ENCODE data around the gene PABPC1L.

Gene PABPC1L

DNA sequence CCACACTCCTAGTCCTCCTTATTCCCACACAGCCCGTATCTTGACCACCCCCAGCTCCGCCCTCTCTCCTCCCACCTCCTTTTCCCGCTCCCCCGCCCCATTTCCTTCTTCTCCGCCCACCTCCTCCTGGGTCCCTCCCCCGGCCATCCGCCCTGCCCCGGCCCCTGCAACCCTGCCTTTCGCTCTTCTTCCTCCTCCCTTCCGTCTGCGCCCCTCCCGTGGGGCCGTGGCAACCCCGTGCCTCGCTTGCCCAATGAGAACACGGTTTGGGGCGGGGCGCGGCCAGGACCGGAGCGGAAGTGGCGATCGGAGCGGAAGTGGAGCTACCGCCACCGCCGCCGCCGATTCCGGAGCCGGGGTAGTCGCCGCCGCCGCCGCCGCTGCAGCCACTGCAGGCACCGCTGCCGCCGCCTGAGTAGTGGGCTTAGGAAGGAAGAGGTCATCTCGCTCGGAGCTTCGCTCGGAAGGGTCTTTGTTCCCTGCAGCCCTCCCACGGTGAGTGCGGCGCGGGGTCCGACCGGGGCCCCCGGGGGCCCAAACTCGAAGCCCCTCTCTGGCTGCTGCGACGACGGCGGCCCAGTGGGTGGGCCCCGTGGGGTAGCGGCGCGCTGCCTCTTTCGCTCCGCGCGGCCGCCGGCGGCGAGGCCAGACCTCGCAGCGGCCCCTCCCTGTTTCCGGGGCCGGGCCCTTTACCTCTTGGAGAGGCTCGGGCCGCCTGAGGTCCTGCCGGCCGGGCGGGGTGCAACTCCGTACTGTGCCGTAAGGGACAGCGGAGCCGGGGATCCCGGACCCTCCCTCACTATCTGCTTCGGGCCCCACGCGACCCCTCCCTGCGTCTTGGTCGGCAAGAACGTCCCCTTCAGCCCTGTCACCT, 24.2 kb upstream of the PABPC1L start, which contains the start of gene YWHAB:
YWHAB (plus strand) TSS at position 314 of the 874 bp plus-strand sequence. CDS start 15,829 bp downstream, outside the sequence.
- Histone ChIP-seq H3K4me3 (ENCODE audit: low read depth, low read length) (peak within 1 kb of the TSS; percentile 99), H3K4me1 (ENCODE audit: control insufficient read depth, insufficient read depth, low read length) (peaks cover 30% of the 10 kb centered on the region), H3K36me3 (ENCODE audit: control insufficient read depth, insufficient read depth, low read length) (peaks cover 20% of the 10 kb centered on the region), H3K27me3 (ENCODE audit: control insufficient read depth, insufficient read depth, low read length) (no peaks in the 10 kb centered on the region), H3K9me3 (ENCODE audit: control insufficient read depth, insufficient read depth, low read length) (no peaks in the 10 kb centered on the region), H3K9ac (ENCODE audit: low read depth, low read length) (peak within 1 kb of the TSS; percentile 94), H3K27ac (ENCODE audit: low read depth, low read length) (peak within 1 kb of the TSS; percentile 96)

DNA sequence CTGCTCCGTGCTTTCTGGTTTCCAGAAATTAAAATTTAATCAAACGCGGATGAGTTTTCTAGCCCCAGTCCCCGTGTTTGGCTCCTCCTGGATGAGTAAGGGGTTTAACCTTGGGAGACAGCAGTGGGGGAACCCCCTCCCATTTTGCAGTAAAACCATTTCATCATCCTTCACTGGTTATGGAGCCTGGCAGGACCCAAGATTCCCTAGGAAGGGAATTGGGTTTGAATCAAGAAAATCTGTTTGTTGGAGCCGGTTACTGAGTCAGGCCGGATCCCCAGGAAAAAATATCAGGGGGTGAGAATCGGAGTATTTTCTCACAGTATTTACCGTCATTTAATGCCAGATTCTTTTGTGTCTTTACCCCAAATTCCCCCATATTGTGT, 23.6 kb upstream of the PABPC1L start:
- Histone ChIP-seq H3K4me1 (ENCODE audit: control insufficient read depth, insufficient read depth, low read length) (peaks cover 30% of the 10 kb centered on the region), H3K9ac (ENCODE audit: low read depth, low read length) (peak overlapping the region; percentile 94), H3K27me3 (ENCODE audit: control insufficient read depth, insufficient read depth, low read length) (no peaks in the 10 kb centered on the region), H3K36me3 (ENCODE audit: control insufficient read depth, insufficient read depth, low read length) (peaks cover 20% of the 10 kb centered on the region), H3K4me3 (ENCODE audit: low read depth, low read length) (peak overlapping the region; percentile 99), H3K27ac (ENCODE audit: low read depth, low read length) (peak overlapping the region; percentile 96), H3K9me3 (ENCODE audit: control insufficient read depth, insufficient read depth, low read length) (no peaks in the 10 kb centered on the region)

DNA sequence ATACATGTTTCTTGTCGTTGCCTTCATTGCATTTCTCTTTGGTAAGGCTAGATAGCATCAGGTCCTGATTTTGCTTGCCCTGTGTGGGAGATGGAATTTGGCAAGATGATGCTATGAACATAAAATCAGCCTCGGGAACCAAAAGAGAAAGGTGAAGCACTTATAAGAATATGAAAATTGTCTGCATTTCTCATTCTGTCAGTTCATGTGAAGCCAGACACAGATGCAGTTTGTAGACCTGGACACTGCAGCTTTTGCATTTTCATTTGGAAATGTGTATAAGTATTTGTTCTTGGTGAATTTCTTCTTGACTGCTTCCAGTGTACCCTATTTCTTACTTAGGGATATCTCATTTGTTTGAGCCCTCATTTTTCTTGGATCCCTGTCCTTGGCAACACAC, 23.0 kb upstream of the PABPC1L start:
- H3K4me3 ChIP-seq (ENCODE audit: low read depth, low read length): peak overlapping the region; percentile 99
- H3K9me3 ChIP-seq (ENCODE audit: control insufficient read depth, insufficient read depth, low read length): no peaks in the 10 kb centered on the region
- H3K27me3 ChIP-seq (ENCODE audit: control insufficient read depth, insufficient read depth, low read length): no peaks in the 10 kb centered on the region
- H3K36me3 ChIP-seq (ENCODE audit: control insufficient read depth, insufficient read depth, low read length): peaks cover 20% of the 10 kb centered on the region
- H3K9ac ChIP-seq (ENCODE audit: low read depth, low read length): peak overlapping the region; percentile 94
- no peak overlapping the region for H3K27ac ChIP-seq (ENCODE audit: low read depth, low read length)
- H3K4me1 ChIP-seq (ENCODE audit: control insufficient read depth, insufficient read depth, low read length): peaks cover 30% of the 10 kb centered on the region

DNA sequence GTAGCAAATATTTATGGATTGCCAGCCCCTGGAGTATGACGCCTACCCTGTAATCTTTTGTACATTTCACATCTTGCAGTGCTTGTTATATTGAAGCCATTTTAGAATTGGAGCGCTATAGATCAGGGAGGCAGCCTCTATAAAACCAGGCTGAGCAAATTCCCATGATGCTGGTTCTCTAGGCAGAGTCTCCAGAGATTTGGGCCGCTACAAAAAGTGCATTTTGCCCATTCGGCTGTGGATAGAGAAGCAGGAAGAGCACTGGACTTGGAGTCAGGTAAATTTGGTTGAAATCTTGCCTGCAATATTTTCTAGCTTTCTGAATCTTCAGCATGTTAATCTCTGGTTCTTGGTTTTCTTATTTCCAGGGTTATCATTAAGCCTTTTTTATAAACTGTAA, 22.4 kb upstream of the PABPC1L start:
- H3K27me3 ChIP-seq (ENCODE audit: control insufficient read depth, insufficient read depth, low read length): no peaks in the 10 kb centered on the region
- peak overlapping the region; percentile 99 for H3K4me3 ChIP-seq (ENCODE audit: low read depth, low read length)
- H3K9me3 ChIP-seq (ENCODE audit: control insufficient read depth, insufficient read depth, low read length): no peaks in the 10 kb centered on the region
- H3K9ac ChIP-seq (ENCODE audit: low read depth, low read length): no peak overlapping the region
- no peak overlapping the region for H3K27ac ChIP-seq (ENCODE audit: low read depth, low read length)
- H3K36me3 ChIP-seq (ENCODE audit: control insufficient read depth, insufficient read depth, low read length): peaks cover 20% of the 10 kb centered on the region
- peaks cover 30% of the 10 kb centered on the region for H3K4me1 ChIP-seq (ENCODE audit: control insufficient read depth, insufficient read depth, low read length)

DNA sequence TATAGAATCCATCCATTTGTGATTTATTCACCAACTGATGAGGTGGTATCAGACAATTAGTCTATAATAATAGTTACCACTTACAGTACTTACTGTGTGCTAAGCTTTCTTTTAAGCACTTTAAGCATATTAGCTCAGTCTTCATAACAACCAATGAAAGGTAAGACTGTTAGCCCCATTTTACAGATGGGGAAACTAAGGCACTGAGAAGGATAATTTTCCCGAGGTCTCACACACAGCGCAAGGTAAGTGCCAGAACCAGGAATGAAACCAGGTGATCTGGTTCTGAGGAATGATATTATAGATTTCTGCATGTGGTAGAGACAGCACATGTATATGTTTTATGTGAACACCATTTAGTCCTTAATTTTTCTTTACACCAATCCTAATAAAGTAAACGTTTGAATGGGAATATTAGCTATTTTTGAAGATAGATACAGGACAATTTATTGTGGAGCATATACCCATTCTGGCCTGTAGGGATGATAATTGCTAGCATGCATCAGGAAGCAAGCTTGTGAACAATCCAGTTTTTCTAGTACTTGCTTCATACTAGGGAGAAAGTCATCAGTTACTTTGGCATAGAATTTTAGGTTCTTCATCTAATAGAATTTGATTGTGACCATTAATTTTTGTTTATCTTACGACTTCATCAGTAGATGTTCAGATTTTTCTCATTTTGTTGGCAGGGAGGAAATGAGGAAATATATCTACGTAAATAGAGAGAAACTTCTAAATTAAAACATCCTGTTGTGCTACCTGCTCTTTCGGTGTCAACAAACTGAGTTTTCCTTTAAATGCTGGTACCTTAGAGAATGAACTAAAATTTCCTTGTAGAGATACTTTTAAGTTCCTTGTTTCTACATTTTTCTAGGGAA, 21.4 kb upstream of the PABPC1L start:
- Histone ChIP-seq H3K27me3 (ENCODE audit: control insufficient read depth, insufficient read depth, low read length) (no peaks in the 10 kb centered on the region), H3K4me3 (ENCODE audit: low read depth, low read length) (0 out of 2 replicates have a peak overlapping the region, but pooled peaks have one; percentile 11), H3K36me3 (ENCODE audit: control insufficient read depth, insufficient read depth, low read length) (peaks cover 20% of the 10 kb centered on the region), H3K9ac (ENCODE audit: low read depth, low read length) (no peak overlapping the region), H3K4me1 (ENCODE audit: control insufficient read depth, insufficient read depth, low read length) (peaks cover 30% of the 10 kb centered on the region), H3K9me3 (ENCODE audit: control insufficient read depth, insufficient read depth, low read length) (no peaks in the 10 kb centered on the region), H3K27ac (ENCODE audit: low read depth, low read length) (no peak overlapping the region)

DNA sequence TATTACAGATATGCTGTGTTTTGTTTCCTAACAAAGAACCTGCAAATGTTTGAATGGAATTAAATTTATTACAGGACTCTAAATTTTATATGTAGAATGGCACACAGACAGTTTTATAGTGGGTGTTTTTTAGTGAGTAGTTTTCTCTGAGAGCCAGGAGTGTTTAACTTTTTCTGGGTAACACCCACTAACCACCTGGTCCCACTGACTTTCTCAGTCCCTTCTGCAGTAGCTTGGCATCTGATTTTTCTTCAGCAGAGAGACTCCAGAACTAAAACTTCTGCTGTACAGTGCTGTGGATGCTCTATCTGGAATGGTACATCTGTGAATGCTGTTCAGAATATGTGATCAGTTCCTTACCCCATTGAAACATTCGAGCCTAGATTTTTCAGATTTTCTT, 18.0 kb upstream of the PABPC1L start:
- Histone ChIP-seq H3K36me3 (ENCODE audit: control insufficient read depth, insufficient read depth, low read length) (peaks cover 23% of the 10 kb centered on the region), H3K9me3 (ENCODE audit: control insufficient read depth, insufficient read depth, low read length) (no peaks in the 10 kb centered on the region), H3K9ac (ENCODE audit: low read depth, low read length) (no peak overlapping the region), H3K27ac (ENCODE audit: low read depth, low read length) (no peak overlapping the region), H3K4me3 (ENCODE audit: low read depth, low read length) (no peak overlapping the region), H3K4me1 (ENCODE audit: control insufficient read depth, insufficient read depth, low read length) (peaks cover 20% of the 10 kb centered on the region), H3K27me3 (ENCODE audit: control insufficient read depth, insufficient read depth, low read length) (no peaks in the 10 kb centered on the region)

DNA sequence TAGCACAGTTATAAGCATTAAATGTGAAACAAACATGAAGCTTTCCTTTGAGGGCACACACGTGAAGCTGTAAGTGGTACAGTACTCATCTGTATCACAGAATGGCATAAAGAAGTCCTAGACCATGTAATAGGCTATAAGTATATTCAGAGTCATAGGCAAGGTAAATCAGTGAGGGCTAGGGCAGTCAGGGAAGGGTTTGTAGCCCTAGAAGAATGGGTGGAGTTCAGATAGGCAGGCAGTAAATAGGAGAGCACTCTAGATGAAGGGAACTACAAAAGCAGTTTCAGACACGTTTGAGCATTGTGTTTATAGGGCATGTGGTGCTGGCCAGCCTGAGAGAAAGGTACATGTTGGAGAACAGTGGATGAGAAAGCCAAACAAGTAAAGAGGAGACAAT, 14.9 kb upstream of the PABPC1L start:
- Histone ChIP-seq H3K4me3 (ENCODE audit: low read depth, low read length) (no peak overlapping the region), H3K9ac (ENCODE audit: low read depth, low read length) (no peak overlapping the region), H3K27ac (ENCODE audit: low read depth, low read length) (no peak overlapping the region), H3K27me3 (ENCODE audit: control insufficient read depth, insufficient read depth, low read length) (no peaks in the 10 kb centered on the region), H3K36me3 (ENCODE audit: control insufficient read depth, insufficient read depth, low read length) (peaks cover 7% of the 10 kb centered on the region), H3K9me3 (ENCODE audit: control insufficient read depth, insufficient read depth, low read length) (no peaks in the 10 kb centered on the region), H3K4me1 (ENCODE audit: control insufficient read depth, insufficient read depth, low read length) (no peaks in the 10 kb centered on the region; the same call in 1 of the 2 replicates)

DNA sequence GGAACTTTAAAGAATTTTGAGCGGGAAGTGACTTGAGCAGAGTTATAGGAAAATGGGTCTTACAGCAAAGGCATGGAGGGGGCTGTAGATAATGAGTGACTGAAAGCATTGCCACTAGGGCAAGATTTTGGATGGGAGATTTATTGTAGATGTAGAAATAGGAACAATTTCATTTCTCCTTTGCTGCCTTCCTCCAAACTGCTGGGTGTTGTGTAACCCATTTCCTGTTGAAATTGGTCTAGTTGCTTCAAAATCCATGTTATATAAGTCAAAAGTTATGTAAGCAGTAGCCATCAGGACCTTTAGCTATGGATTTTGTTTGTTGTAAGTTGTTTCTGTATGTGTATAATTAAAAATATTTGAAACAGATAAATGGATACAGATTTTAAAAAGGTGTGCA, 13.3 kb upstream of the PABPC1L start:
- Histone ChIP-seq H3K36me3 (ENCODE audit: control insufficient read depth, insufficient read depth, low read length) (peaks cover 21% of the 10 kb centered on the region), H3K4me1 (ENCODE audit: control insufficient read depth, insufficient read depth, low read length) (no peaks in the 10 kb centered on the region; the same call in 1 of the 2 replicates), H3K27me3 (ENCODE audit: control insufficient read depth, insufficient read depth, low read length) (no peaks in the 10 kb centered on the region), H3K9ac (ENCODE audit: low read depth, low read length) (no peak overlapping the region), H3K4me3 (ENCODE audit: low read depth, low read length) (no peak overlapping the region), H3K9me3 (ENCODE audit: control insufficient read depth, insufficient read depth, low read length) (no peaks in the 10 kb centered on the region), H3K27ac (ENCODE audit: low read depth, low read length) (no peak overlapping the region)

DNA sequence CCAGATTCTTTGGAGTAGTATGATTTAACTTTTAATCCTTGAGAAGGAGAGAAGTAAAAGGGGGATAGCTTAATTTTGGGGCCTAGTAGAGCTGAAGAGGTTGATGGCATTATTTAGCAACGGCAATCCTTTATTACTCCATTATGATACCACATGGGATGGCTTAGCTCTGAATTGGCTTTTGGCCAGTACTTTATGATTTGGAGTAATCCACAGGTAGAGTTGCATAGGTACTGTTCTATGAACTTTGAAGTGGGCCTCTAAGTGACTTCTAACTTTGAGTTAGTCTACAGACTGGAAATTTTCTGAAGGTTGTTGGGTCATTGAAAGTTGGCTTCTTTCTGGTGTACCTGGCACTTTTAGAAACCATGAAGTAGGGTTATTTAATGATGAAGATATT, 12.7 kb upstream of the PABPC1L start:
- Histone ChIP-seq H3K27ac (ENCODE audit: low read depth, low read length) (no peak overlapping the region), H3K27me3 (ENCODE audit: control insufficient read depth, insufficient read depth, low read length) (no peaks in the 10 kb centered on the region), H3K9me3 (ENCODE audit: control insufficient read depth, insufficient read depth, low read length) (no peaks in the 10 kb centered on the region), H3K4me1 (ENCODE audit: control insufficient read depth, insufficient read depth, low read length) (no peaks in the 10 kb centered on the region; the same call in 1 of the 2 replicates), H3K4me3 (ENCODE audit: low read depth, low read length) (no peak overlapping the region), H3K36me3 (ENCODE audit: control insufficient read depth, insufficient read depth, low read length) (peaks cover 26% of the 10 kb centered on the region), H3K9ac (ENCODE audit: low read depth, low read length) (no peak overlapping the region)

DNA sequence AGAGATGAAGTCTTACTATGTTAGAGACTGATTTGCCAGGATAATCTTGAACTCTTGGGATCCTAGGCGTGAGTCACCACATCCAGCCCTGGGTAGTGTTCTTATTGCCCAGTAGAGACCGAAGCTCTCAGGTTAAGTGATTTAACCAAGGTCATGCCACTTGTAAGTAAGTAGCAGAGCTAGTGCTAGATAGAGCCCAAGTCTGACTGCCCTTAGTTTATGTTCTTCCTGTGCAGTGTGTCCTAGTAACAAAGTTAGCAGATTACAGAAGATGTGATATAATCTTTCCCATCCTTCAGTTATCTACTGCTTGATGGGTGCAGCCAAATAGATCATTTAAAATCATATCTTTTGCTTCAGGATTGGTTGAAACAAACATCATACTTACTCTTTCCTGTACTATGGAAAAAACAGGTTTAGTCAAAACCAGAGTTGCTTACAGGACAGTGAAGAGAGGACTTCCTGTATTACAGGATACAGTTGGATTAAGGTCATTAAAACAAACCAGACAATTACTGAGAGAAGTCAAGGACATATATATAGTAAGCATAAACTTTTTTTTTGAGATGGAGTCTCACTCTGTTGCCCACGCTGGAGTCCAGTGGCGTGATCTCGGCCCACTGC, 9.5 kb upstream of the PABPC1L start:
- no peaks in the 10 kb centered on the region for H3K9me3 ChIP-seq (ENCODE audit: control insufficient read depth, insufficient read depth, low read length)
- no peaks in the 10 kb centered on the region for H3K4me1 ChIP-seq (ENCODE audit: control insufficient read depth, insufficient read depth, low read length)
- H3K9ac ChIP-seq (ENCODE audit: low read depth, low read length): no peak overlapping the region
- H3K27ac ChIP-seq (ENCODE audit: low read depth, low read length): no peak overlapping the region
- H3K27me3 ChIP-seq (ENCODE audit: control insufficient read depth, insufficient read depth, low read length): no peaks in the 10 kb centered on the region
- H3K36me3 ChIP-seq (ENCODE audit: control insufficient read depth, insufficient read depth, low read length): peaks cover 55% of the 10 kb centered on the region
- no peak overlapping the region for H3K4me3 ChIP-seq (ENCODE audit: low read depth, low read length)
